C4-2B (cell line): ENCODE results near the gene DAB1.

Source experiments
- H3K27ac ChIP-seq: fragments of 450-650 bp; 2 replicates; pipeline ENCODE4 v1.5.1; 2017
- ZFX ChIP-seq: fragments of 450-650 bp; IDR thresholded peaks from 2 replicates; pipeline ENCODE4 v1.6.1; 2017
- TF ChIP-seq, protein P1 (sequence below): fragments of 450-650 bp; conservative IDR thresholded peaks from 2 replicates; pipeline ENCODE4 v1.5.1; 2017; ENCODE audit warnings: mild to moderate bottlenecking

The DAB1 gene

DNA sequence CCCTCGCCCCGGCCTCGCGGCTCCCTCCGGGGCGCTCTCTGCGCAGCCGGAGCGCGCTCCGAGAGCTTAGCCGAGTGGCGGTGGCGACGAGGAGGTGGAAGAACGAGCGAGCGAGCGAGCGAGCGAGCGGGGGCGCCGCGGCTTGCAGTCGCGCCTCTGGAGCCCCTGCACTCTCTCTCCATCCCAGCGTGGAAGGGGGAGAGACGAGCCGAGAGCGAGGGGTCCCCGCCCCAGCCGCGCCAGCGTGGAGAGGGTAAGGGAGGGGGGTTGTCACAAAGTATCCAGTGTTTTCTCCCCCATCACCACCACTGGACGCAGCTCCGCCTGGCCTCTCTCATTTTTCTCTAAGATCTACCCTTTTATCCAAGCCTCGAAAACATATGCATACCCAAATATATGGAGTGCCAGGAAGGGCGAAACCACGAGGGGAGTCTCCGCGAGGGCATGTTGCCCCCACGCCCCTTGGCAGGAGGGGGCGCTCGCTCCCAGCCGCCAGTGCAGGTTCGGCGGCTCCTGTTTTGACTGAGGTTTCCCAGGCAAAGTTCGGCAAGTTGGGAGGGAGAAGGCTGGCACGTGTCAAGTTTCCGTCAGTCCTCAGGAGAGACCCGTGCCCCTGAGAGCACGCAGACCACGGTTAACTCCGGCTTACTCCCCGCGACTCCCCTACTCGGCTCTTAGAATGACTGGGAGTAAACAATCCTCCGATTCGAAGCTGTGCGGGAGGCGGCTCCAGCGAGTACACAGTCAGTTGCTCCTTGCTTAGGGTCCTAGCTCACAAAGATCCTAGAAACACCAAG is 569 bp upstream of the DAB1 start:
- no peak overlapping the region for H3K27ac ChIP-seq
- TF ChIP-seq, protein P1, sequence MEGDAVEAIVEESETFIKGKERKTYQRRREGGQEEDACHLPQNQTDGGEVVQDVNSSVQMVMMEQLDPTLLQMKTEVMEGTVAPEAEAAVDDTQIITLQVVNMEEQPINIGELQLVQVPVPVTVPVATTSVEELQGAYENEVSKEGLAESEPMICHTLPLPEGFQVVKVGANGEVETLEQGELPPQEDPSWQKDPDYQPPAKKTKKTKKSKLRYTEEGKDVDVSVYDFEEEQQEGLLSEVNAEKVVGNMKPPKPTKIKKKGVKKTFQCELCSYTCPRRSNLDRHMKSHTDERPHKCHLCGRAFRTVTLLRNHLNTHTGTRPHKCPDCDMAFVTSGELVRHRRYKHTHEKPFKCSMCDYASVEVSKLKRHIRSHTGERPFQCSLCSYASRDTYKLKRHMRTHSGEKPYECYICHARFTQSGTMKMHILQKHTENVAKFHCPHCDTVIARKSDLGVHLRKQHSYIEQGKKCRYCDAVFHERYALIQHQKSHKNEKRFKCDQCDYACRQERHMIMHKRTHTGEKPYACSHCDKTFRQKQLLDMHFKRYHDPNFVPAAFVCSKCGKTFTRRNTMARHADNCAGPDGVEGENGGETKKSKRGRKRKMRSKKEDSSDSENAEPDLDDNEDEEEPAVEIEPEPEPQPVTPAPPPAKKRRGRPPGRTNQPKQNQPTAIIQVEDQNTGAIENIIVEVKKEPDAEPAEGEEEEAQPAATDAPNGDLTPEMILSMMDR: peak; percentile 54
- no peak for TF ChIP-seq ZFX

DNA sequence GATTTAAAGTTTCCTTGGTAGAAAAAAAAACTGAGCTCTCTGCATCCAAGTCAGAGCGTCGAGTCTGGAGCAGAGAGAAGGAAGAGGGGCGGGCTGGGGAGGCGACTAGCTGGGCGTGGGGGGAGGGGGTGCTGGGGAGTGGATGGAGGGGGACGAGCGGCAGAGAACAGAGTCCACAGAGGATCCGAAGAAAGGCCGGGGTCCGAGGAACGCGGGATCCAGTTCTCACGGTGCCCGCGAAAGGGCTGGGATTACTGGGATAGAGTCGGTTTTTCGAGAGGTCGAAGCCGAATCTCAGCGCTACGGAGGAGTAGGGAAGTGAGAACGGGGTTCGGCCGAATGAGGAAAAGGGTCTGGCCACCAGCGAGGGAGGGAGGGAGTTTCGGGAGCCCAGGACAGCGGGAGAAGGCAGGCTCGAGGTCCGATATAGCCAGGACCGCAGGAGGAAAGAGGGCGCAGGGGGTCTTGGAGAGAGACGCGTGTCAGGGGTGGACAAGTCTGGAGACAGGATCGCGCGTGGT is 665 bp downstream of the DAB1 start:
- H3K27ac ChIP-seq: no peak overlapping the region
- TF ChIP-seq ZFX: no peak
- TF ChIP-seq, protein P1: no peak

DNA sequence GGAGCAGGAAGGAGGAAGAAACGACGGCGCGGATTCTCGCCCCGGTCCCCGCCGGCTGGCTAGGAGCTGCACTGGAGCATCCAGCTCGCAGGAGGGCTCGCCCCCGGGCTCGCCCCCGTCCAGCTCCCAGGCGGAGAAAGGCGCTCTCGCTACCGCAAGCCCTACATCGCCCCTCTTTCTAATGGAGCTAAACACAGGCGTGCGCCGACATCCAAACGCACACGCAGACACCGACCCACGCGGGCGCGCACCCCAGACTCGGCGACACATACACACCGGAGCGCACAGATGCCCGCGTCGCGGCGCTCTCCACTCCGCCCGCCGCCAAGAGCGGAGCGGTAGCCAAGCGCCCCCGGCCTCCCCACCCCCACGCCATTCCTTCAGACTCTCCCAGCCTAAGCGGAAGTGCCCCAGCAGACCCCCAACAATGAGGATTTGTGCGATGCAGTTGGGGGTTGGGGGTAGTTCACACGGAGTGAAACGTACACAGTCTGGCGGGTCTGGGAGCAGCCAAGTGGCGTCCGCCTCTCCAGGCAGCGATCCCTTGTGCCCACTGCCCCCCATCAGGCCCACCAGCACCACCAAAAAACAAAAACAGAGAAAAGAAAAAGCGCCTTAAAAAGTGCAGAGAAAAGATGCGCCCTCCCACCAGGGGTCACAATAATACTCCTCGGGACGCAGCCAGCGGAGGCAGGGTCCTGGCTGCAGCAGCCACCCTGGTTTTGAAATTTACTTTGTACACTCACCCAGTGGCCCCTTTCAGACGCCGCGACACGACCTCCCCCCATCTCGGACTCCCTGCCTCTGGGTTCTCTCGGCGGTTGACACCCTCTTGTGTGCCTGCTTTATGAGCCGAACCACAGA is 1.4 kb downstream of the DAB1 start:
- H3K27ac ChIP-seq: no peak overlapping the region
- TF ChIP-seq, protein P1: no peak
- TF ChIP-seq ZFX: no peak

DNA sequence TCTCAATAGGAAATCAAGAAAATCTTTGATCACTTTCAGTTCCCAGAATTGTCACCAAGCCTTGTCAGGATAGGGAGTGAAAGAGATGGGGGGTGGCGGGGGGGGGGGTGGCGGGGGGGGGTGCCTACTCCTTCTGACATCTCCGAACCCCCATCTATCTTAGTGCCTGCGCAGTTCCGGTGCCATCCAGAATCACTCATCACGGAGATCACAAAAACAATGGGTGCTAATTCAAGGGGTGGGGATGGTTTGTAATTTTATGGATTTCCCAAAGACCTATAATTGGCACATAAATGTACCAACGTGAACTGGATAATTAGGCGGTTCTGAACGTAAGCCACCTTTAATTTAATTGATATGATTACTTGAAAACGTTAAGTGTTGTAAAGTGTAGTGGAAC is 2.1 kb downstream of the DAB1 start:
- no peak overlapping the region for H3K27ac ChIP-seq
- TF ChIP-seq, protein P1: no peak
- TF ChIP-seq ZFX: no peak

DNA sequence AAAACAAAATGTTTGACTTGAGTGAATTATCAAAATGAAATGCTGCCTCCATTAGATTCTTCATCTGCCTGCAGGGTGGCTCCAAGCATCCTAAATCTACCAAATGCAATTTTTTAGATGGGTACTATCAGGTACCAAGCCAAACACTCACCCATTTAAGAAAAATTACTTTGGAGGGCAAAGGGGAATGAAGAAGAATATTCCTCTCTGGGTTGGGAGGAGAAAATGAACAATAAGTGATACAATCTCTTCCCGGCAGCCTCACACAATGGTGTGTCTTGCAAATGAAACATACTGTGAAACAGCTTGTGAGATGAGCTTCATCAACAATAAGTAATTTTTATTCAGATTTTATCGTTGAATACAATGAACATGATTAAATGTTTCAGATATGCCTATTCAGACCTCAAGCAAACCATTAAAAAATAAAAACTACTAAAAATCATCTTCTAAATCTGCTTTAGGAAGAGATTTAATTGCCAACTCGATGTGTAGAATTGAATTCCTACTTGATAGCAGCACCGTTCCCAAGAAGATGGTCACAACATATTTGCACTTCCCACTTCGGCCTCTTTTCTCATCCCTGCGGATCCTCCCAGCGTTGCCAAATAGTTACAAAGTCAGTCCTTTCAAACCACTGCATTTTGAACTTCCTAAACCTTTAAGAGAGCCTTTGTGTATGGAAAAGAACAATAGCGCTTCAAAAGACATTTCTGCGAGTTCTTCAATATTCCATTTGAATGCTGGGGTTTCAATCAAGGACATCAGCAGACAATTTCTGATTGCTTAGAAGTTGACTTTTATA is 2.7 kb downstream of the DAB1 start:
- TF ChIP-seq ZFX: no peak
- TF ChIP-seq, protein P1: no peak
- H3K27ac ChIP-seq: no peak overlapping the region

DNA sequence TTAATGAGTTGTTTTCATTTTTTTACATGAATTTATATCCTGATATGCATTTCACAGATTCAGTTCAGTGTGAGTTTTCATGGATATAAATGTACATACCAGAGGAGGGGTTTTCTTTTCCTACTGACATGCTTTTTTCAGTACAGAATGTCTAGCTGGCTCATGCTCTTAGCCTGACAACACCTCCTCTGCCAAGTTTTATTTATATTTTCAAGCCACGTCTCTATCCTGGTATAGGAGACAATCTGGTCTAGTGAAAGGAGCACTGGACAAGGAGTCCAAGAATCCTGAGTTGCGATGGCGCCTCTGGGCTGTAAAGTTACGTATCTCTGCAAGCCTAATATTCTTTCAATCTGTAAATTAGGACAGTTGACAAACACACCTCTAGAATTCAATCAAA is 4.9 kb downstream of the DAB1 start:
- no peak overlapping the region for H3K27ac ChIP-seq
- TF ChIP-seq, protein P1: no peak
- TF ChIP-seq ZFX: no peak
